ENCODE measurements around the gene CA10. TPM values are rescaled to one million over a fixed set of nuclear protein-coding genes. Genes with fewer than 3 reads are reported as not detected.

The CA10 gene
- total RNA-seq, 4 donors from 2014 or later: not detected

DNA sequence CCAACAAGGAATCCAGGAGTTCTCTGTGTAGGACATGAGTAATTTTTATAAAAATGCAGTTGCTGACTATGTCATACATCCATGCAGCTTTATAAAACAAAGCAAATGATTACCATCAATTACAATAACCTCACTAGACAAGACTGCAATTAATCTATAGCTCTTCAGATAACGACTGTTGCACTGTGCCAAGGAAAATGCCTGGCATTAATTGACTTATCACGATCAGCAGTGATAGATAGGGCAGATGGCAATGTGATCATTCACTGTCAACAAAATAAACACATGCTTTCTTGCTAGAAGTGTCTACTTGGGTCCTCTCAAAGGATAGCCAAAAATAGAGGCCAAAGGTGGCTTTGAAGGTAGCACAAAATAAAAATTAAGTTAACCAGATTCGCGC, 415.0 kb downstream of the CA10 start:
- Histone ChIP-seq H3K27ac (no peak overlapping the region), H3K9me3 (no peaks in the 10 kb centered on the region), H3K4me1 (no peaks in the 10 kb centered on the region), H3K36me3 (no peaks in the 10 kb centered on the region), H3K27me3 (no peaks in the 10 kb centered on the region), H3K4me3 (no peak overlapping the region)
- no peak for ATAC-seq
- WGBS, 2 donors (ENCODE audit: low coverage in 1 of 2): 57 to 70% methylated on average over 4 of the region's 4 CpGs
- TF ChIP-seq POLR2AphosphoS5 (IDR thresholded peaks at IDR 0.05) (no peak), POLR2A (IDR thresholded peaks at IDR 0.05) (no peak), EP300 (IDR thresholded peaks at IDR 0.05) (no peak)
- TF ChIP-seq, protein P1, sequence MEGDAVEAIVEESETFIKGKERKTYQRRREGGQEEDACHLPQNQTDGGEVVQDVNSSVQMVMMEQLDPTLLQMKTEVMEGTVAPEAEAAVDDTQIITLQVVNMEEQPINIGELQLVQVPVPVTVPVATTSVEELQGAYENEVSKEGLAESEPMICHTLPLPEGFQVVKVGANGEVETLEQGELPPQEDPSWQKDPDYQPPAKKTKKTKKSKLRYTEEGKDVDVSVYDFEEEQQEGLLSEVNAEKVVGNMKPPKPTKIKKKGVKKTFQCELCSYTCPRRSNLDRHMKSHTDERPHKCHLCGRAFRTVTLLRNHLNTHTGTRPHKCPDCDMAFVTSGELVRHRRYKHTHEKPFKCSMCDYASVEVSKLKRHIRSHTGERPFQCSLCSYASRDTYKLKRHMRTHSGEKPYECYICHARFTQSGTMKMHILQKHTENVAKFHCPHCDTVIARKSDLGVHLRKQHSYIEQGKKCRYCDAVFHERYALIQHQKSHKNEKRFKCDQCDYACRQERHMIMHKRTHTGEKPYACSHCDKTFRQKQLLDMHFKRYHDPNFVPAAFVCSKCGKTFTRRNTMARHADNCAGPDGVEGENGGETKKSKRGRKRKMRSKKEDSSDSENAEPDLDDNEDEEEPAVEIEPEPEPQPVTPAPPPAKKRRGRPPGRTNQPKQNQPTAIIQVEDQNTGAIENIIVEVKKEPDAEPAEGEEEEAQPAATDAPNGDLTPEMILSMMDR (IDR thresholded peaks at IDR 0.05): no peak

DNA sequence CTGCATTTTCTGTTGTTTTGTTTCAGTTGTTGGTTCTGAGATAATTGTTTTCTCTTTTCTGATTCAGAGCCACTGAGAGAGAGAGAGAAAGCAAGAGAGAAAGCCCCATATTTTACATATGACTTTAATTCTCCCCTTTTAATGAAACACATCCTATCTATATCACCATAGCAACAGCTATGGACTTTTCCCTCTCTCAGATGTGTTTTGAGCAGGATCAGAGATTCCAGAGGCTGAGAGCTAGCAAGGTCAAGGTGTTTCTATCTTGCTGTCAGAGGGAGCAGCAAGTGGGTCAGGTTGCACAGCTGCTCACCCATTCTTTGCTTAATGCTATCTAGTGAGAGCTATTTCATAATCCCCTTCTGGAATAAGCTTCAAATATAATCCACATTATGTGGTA, 415.9 kb downstream of the CA10 start:
- Histone ChIP-seq H3K9me3 (no peaks in the 10 kb centered on the region), H3K36me3 (no peaks in the 10 kb centered on the region), H3K4me1 (no peaks in the 10 kb centered on the region), H3K27me3 (no peaks in the 10 kb centered on the region), H3K4me3 (no peak overlapping the region), H3K27ac (no peak overlapping the region)
- no peak for TF ChIP-seq POLR2A (IDR thresholded peaks at IDR 0.05)
- no peak for TF ChIP-seq POLR2AphosphoS5 (IDR thresholded peaks at IDR 0.05)
- TF ChIP-seq, protein P1 (IDR thresholded peaks at IDR 0.05): no peak
- TF ChIP-seq EP300 (IDR thresholded peaks at IDR 0.05): no peak
- no peak for ATAC-seq

DNA sequence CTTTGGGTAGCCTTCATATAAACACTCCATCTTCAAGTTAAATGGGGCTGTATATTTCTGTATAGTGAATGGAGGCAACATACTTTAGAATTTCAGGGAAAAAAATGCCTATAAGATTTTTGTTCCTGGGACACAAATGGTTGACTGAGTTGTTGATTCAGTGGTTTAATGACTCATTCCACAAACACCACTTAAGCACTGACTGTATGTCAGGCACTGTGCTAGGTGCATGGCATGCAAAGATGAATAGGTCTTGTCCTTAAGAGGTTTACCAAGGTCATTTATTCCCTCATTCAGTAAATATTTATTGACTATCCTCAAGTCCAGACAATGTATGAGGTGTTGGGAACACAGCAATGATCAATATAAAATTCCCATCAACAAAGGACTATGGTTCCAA, 417.1 kb downstream of the CA10 start:
- Histone ChIP-seq H3K36me3 (no peaks in the 10 kb centered on the region), H3K4me1 (no peaks in the 10 kb centered on the region), H3K27ac (no peak overlapping the region), H3K9me3 (no peaks in the 10 kb centered on the region), H3K4me3 (no peak overlapping the region), H3K27me3 (no peaks in the 10 kb centered on the region)
- ATAC-seq: no peak
- TF ChIP-seq POLR2AphosphoS5 (IDR thresholded peaks at IDR 0.05) (no peak), EP300 (IDR thresholded peaks at IDR 0.05) (no peak)

- no peaks in the 10 kb centered on the region for H3K4me1 ChIP-seq
- 43 to 71% methylated on average over 5 of the region's 5 CpGs for WGBS, 2 donors (ENCODE audit: low coverage in 1 of 2)
- TF ChIP-seq POLR2A (IDR thresholded peaks at IDR 0.05) (no peak), EP300 (IDR thresholded peaks at IDR 0.05) (no peak), POLR2AphosphoS5 (IDR thresholded peaks at IDR 0.05) (no peak)
- TF ChIP-seq, protein P1 (IDR thresholded peaks at IDR 0.05): no peak
- no peak for ATAC-seq
- no peak overlapping the region for H3K27ac ChIP-seq
- no peaks in the 10 kb centered on the region for H3K9me3 ChIP-seq
- H3K27me3 ChIP-seq: no peaks in the 10 kb centered on the region
- no peaks in the 10 kb centered on the region for H3K36me3 ChIP-seq
- H3K4me3 ChIP-seq: no peak overlapping the region
These were observed 418.0 kb downstream of the CA10 start for GRCh38 chr17:51740531-51740930.

DNA sequence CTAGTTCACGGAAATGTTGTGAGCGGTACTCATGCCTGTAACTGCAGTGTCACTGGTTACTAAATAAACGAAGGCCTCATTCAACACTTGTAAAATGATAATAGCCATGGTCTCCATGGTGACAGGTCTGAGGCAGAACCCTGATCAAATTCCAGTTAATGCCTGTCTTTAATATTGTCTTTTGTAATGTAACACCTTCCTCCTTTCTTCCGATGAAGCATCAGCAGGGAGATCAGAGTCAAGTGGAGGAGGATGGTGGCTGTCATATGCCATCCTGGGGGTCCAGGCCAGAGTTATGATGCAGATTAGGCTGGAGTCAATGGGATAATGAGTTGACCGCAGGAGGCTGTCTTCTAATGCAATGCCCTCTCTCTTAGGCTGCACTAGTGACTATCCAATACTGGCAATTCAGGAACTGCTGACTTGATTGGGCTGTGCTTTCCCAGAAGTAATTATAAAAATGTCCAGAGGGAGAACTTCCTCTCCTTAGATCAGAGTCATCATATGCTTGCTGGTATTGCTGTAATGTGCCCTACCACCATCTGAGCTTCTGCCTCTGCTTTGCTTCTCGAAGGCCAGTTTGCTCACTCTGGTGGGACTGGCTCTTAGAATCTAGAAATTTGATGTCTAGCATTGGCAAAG, 419.1 kb downstream of the CA10 start:
- no peaks in the 10 kb centered on the region for H3K4me1 ChIP-seq
- no peaks in the 10 kb centered on the region for H3K9me3 ChIP-seq
- no peaks in the 10 kb centered on the region for H3K27me3 ChIP-seq
- H3K4me3 ChIP-seq: no peak overlapping the region
- no peaks in the 10 kb centered on the region for H3K36me3 ChIP-seq
- WGBS, 2 donors (ENCODE audit: low coverage in 1 of 2): 89 to 96% methylated on average over 4 of the region's 6 CpGs
- no peak for ATAC-seq
- TF ChIP-seq, protein P1 (IDR thresholded peaks at IDR 0.05): no peak
- TF ChIP-seq POLR2A (IDR thresholded peaks at IDR 0.05) (no peak), POLR2AphosphoS5 (IDR thresholded peaks at IDR 0.05) (no peak), EP300 (IDR thresholded peaks at IDR 0.05) (no peak)
- no peak overlapping the region for H3K27ac ChIP-seq

Measured in gastroesophageal sphincter (tissue), 4 donors.